ENCODE results near the gene KCNE4.

KCNE4 gene

GRCh38 chr2:223086370-223086981, 34.5 kb downstream of the KCNE4 start:
- WGBS (ENCODE audit: insufficient coverage) = 99% methylated on average over 12 of the region's 13 CpGs
- no peak for DNase-seq
- H3K9me3 ChIP-seq (ENCODE audit: control extremely low read depth in 1 of 5, control insufficient read depth in 4 of 5, insufficient read depth in 2 of 5, low read depth in 1 of 5, low read length in 4 of 5) = no peaks in the 10 kb centered on the region
- no peak overlapping the region for H3K4me3 ChIP-seq (ENCODE audit: control insufficient read depth in 1 of 7, extremely low read depth in 1 of 7, insufficient read depth in 4 of 7, low read depth in 2 of 7, low read length in 6 of 7)
- POLR2A ChIA-PET = no interaction called here
- H3K27ac ChIP-seq (ENCODE audit: insufficient read depth in 1 of 2, low read depth in 1 of 2, low read length in 2 of 2, poor library complexity in 1 of 2, severe bottlenecking in 2 of 2) = no peak overlapping the region
- H3K27me3 ChIP-seq (replicated peaks in 2 of 5; ENCODE audit: control insufficient read depth in 4 of 5, insufficient read depth in 5 of 5, low read length in 4 of 5) = no peaks in the 10 kb centered on the region
- CTCF ChIA-PET = interaction anchor here (2.4 kb wide), 1 partner anchor 15 kb away, joined by 6 read pairs; no protein-coding TSS in a partner anchor
- no peaks in the 10 kb centered on the region for H3K36me3 ChIP-seq (ENCODE audit: control insufficient read depth in 4 of 4, insufficient read depth in 4 of 4, low read length in 3 of 4)
- no peaks in the 10 kb centered on the region for H3K4me1 ChIP-seq (ENCODE audit: control extremely low read depth in 1 of 4, control insufficient read depth in 4 of 4, insufficient read depth in 4 of 4, low read length in 3 of 4)

- ChIA-PET POLR2A (no interaction called here), CTCF (interaction anchor here (2.4 kb wide), 1 partner anchor 14 kb away, joined by 6 read pairs; no protein-coding TSS in a partner anchor)
- Histone ChIP-seq H3K9me3 (ENCODE audit: control extremely low read depth in 1 of 5, control insufficient read depth in 4 of 5, insufficient read depth in 2 of 5, low read depth in 1 of 5, low read length in 4 of 5) (no peaks in the 10 kb centered on the region), H3K27me3 (replicated peaks in 2 of 5; ENCODE audit: control insufficient read depth in 4 of 5, insufficient read depth in 5 of 5, low read length in 4 of 5) (no peaks in the 10 kb centered on the region), H3K4me3 (ENCODE audit: control insufficient read depth in 1 of 7, extremely low read depth in 1 of 7, insufficient read depth in 4 of 7, low read depth in 2 of 7, low read length in 6 of 7) (no peak overlapping the region), H3K36me3 (ENCODE audit: control insufficient read depth in 4 of 4, insufficient read depth in 4 of 4, low read length in 3 of 4) (no peaks in the 10 kb centered on the region), H3K27ac (ENCODE audit: insufficient read depth in 1 of 2, low read depth in 1 of 2, low read length in 2 of 2, poor library complexity in 1 of 2, severe bottlenecking in 2 of 2) (no peak overlapping the region), H3K4me1 (ENCODE audit: control extremely low read depth in 1 of 4, control insufficient read depth in 4 of 4, insufficient read depth in 4 of 4, low read length in 3 of 4) (no peaks in the 10 kb centered on the region)
- no peak for DNase-seq
- WGBS (ENCODE audit: insufficient coverage) = no CpG with 5 or more reads among the region's 5 CpGs
Observed at GRCh38 chr2:223087466-223087865, 35.5 kb downstream of the KCNE4 start.

GRCh38 chr2:223088866-223089265, 36.9 kb downstream of the KCNE4 start:
- WGBS (ENCODE audit: insufficient coverage) = 84% methylated on average over 2 of the region's 3 CpGs
- no peaks in the 10 kb centered on the region for H3K4me1 ChIP-seq (ENCODE audit: control extremely low read depth in 1 of 4, control insufficient read depth in 4 of 4, insufficient read depth in 4 of 4, low read length in 3 of 4)
- H3K36me3 ChIP-seq (ENCODE audit: control insufficient read depth in 4 of 4, insufficient read depth in 4 of 4, low read length in 3 of 4) = no peaks in the 10 kb centered on the region
- no peak overlapping the region for H3K27ac ChIP-seq (ENCODE audit: insufficient read depth in 1 of 2, low read depth in 1 of 2, low read length in 2 of 2, poor library complexity in 1 of 2, severe bottlenecking in 2 of 2)
- no peaks in the 10 kb centered on the region for H3K9me3 ChIP-seq (ENCODE audit: control extremely low read depth in 1 of 5, control insufficient read depth in 4 of 5, insufficient read depth in 2 of 5, low read depth in 1 of 5, low read length in 4 of 5)
- no peak for DNase-seq
- ChIA-PET CTCF (no interaction called here), POLR2A (no interaction called here)
- peaks cover 0 to 2% (median 0%) of the 10 kb centered on the region in 5 experiments for H3K27me3 ChIP-seq (replicated peaks in 2 of 5; ENCODE audit: control insufficient read depth in 4 of 5, insufficient read depth in 5 of 5, low read length in 4 of 5)
- H3K4me3 ChIP-seq (ENCODE audit: control insufficient read depth in 1 of 7, extremely low read depth in 1 of 7, insufficient read depth in 4 of 7, low read depth in 2 of 7, low read length in 6 of 7) = no peak overlapping the region

GRCh38 chr2:223090039-223090438, 38.0 kb downstream of the KCNE4 start:
- ChIA-PET POLR2A (no interaction called here), CTCF (no interaction called here)
- 94% methylated on average over 3 of the region's 5 CpGs for WGBS (ENCODE audit: insufficient coverage)

GRCh38 chr2:223090540-223091235, 38.7 kb downstream of the KCNE4 start:
- ChIA-PET POLR2A (no interaction called here), CTCF (no interaction called here)
- Histone ChIP-seq H3K27me3 (replicated peaks in 2 of 5; ENCODE audit: control insufficient read depth in 4 of 5, insufficient read depth in 5 of 5, low read length in 4 of 5) (peaks cover 0 to 4% (median 0%) of the 10 kb centered on the region in 5 experiments), H3K4me1 (ENCODE audit: control extremely low read depth in 1 of 4, control insufficient read depth in 4 of 4, insufficient read depth in 4 of 4, low read length in 3 of 4) (no peaks in the 10 kb centered on the region), H3K27ac (ENCODE audit: insufficient read depth in 1 of 2, low read depth in 1 of 2, low read length in 2 of 2, poor library complexity in 1 of 2, severe bottlenecking in 2 of 2) (no peak overlapping the region), H3K4me3 (ENCODE audit: control insufficient read depth in 1 of 7, extremely low read depth in 1 of 7, insufficient read depth in 4 of 7, low read depth in 2 of 7, low read length in 6 of 7) (no peak overlapping the region), H3K36me3 (ENCODE audit: control insufficient read depth in 4 of 4, insufficient read depth in 4 of 4, low read length in 3 of 4) (no peaks in the 10 kb centered on the region), H3K9me3 (ENCODE audit: control extremely low read depth in 1 of 5, control insufficient read depth in 4 of 5, insufficient read depth in 2 of 5, low read depth in 1 of 5, low read length in 4 of 5) (no peaks in the 10 kb centered on the region)
- DNase-seq = no peak
- 100% methylated on average over 1 of the region's 1 CpG for WGBS (ENCODE audit: insufficient coverage)

More at GRCh38 chr2:223090039-223090438, 38.0 kb downstream of the KCNE4 start:
- Histone ChIP-seq H3K4me3 (ENCODE audit: control insufficient read depth in 1 of 7, extremely low read depth in 1 of 7, insufficient read depth in 4 of 7, low read depth in 2 of 7, low read length in 6 of 7) (no peak overlapping the region), H3K9me3 (ENCODE audit: control extremely low read depth in 1 of 5, control insufficient read depth in 4 of 5, insufficient read depth in 2 of 5, low read depth in 1 of 5, low read length in 4 of 5) (no peaks in the 10 kb centered on the region), H3K4me1 (ENCODE audit: control extremely low read depth in 1 of 4, control insufficient read depth in 4 of 4, insufficient read depth in 4 of 4, low read length in 3 of 4) (no peaks in the 10 kb centered on the region), H3K27me3 (replicated peaks in 2 of 5; ENCODE audit: control insufficient read depth in 4 of 5, insufficient read depth in 5 of 5, low read length in 4 of 5) (peaks cover 0 to 4% (median 0%) of the 10 kb centered on the region in 5 experiments), H3K27ac (ENCODE audit: insufficient read depth in 1 of 2, low read depth in 1 of 2, low read length in 2 of 2, poor library complexity in 1 of 2, severe bottlenecking in 2 of 2) (no peak overlapping the region), H3K36me3 (ENCODE audit: control insufficient read depth in 4 of 4, insufficient read depth in 4 of 4, low read length in 3 of 4) (no peaks in the 10 kb centered on the region)
- DNase-seq = no peak

GRCh38 chr2:223092667-223093066, 40.7 kb downstream of the KCNE4 start:
- WGBS (ENCODE audit: insufficient coverage) = 100% methylated on average over 2 of the region's 4 CpGs

GRCh38 chr2:223093436-223094241, 41.6 kb downstream of the KCNE4 start:
- ChIA-PET POLR2A (no interaction called here), CTCF (no interaction called here)
- peaks cover 0 to 6% (median 0%) of the 10 kb centered on the region in 5 experiments for H3K27me3 ChIP-seq (replicated peaks in 2 of 5; ENCODE audit: control insufficient read depth in 4 of 5, insufficient read depth in 5 of 5, low read length in 4 of 5)
- 81% methylated on average over 6 of the region's 7 CpGs for WGBS (ENCODE audit: insufficient coverage)
- no peak for DNase-seq
- H3K9me3 ChIP-seq (ENCODE audit: control extremely low read depth in 1 of 5, control insufficient read depth in 4 of 5, insufficient read depth in 2 of 5, low read depth in 1 of 5, low read length in 4 of 5) = no peaks in the 10 kb centered on the region
- H3K27ac ChIP-seq (ENCODE audit: insufficient read depth in 1 of 2, low read depth in 1 of 2, low read length in 2 of 2, poor library complexity in 1 of 2, severe bottlenecking in 2 of 2) = no peak overlapping the region
- no peaks in the 10 kb centered on the region for H3K36me3 ChIP-seq (ENCODE audit: control insufficient read depth in 4 of 4, insufficient read depth in 4 of 4, low read length in 3 of 4)
- no peaks in the 10 kb centered on the region for H3K4me1 ChIP-seq (ENCODE audit: control extremely low read depth in 1 of 4, control insufficient read depth in 4 of 4, insufficient read depth in 4 of 4, low read length in 3 of 4)
- H3K4me3 ChIP-seq (ENCODE audit: control insufficient read depth in 1 of 7, extremely low read depth in 1 of 7, insufficient read depth in 4 of 7, low read depth in 2 of 7, low read length in 6 of 7) = no peak overlapping the region

More at GRCh38 chr2:223092667-223093066, 40.7 kb downstream of the KCNE4 start:
- DNase-seq = no peak
- Histone ChIP-seq H3K4me3 (ENCODE audit: control insufficient read depth in 1 of 7, extremely low read depth in 1 of 7, insufficient read depth in 4 of 7, low read depth in 2 of 7, low read length in 6 of 7) (no peak overlapping the region), H3K27me3 (replicated peaks in 2 of 5; ENCODE audit: control insufficient read depth in 4 of 5, insufficient read depth in 5 of 5, low read length in 4 of 5) (peaks cover 0 to 6% (median 0%) of the 10 kb centered on the region in 5 experiments), H3K4me1 (ENCODE audit: control extremely low read depth in 1 of 4, control insufficient read depth in 4 of 4, insufficient read depth in 4 of 4, low read length in 3 of 4) (no peaks in the 10 kb centered on the region), H3K27ac (ENCODE audit: insufficient read depth in 1 of 2, low read depth in 1 of 2, low read length in 2 of 2, poor library complexity in 1 of 2, severe bottlenecking in 2 of 2) (no peak overlapping the region), H3K9me3 (ENCODE audit: control extremely low read depth in 1 of 5, control insufficient read depth in 4 of 5, insufficient read depth in 2 of 5, low read depth in 1 of 5, low read length in 4 of 5) (no peaks in the 10 kb centered on the region), H3K36me3 (ENCODE audit: control insufficient read depth in 4 of 4, insufficient read depth in 4 of 4, low read length in 3 of 4) (no peaks in the 10 kb centered on the region)
- POLR2A ChIA-PET = no interaction called here
- CTCF ChIA-PET = no interaction called here

All from common myeloid progenitor, CD34-positive (primary cell).